Renal pelvis (tissue), 4 donors: ENCODE results near the gene MORC2. TPM values are rescaled to one million over a fixed set of nuclear protein-coding genes. Genes with fewer than 3 reads are reported as not detected.

ENCODE experiments used
- DNase-seq: peaks from one replicate; pipeline ENCODE4 v3.0.0-alpha.2; 2013
- polyA plus RNA-seq, 3 donors: library from polyadenylated mRNA; unstranded; fragments of 120-200 nt; gene quantifications; one replicate each; pipeline ENCODE4 v1.2.1, GENCODE V29; 2013; ENCODE audit not compliant: insufficient read length in 3 of 3

MORC2 gene
- polyA plus RNA-seq, 3 donors, result 31.6 to 41.7 (median 35.2) TPM

- DNase-seq, result no peak
These were observed 77.7 kb downstream of the MORC2 start for GRCh38 chr22:30890686-30891442.

GRCh38 chr22:30889996-30890480, 78.5 kb downstream of the MORC2 start:
- no peak for DNase-seq

GRCh38 chr22:30889268-30889995, 79.1 kb downstream of the MORC2 start:
- DNase-seq, result no peak

- no peak for DNase-seq
These were observed 80.7 kb downstream of the MORC2 start for GRCh38 chr22:30887861-30888260.

- no peak for DNase-seq
These were observed 81.1 kb downstream of the MORC2 start for GRCh38 chr22:30887453-30887852.

- DNase-seq, result no peak
These were observed 83.0 kb downstream of the MORC2 start for GRCh38 chr22:30885591-30885990.

- DNase-seq, result no peak
These were observed 83.6 kb downstream of the MORC2 start for GRCh38 chr22:30885001-30885366.

- no peak for DNase-seq
These were observed 84.2 kb downstream of the MORC2 start for GRCh38 chr22:30884211-30885000.

GRCh38 chr22:30883586-30884145, 84.9 kb downstream of the MORC2 start:
- no peak for DNase-seq

- no peak for DNase-seq
These were observed 85.5 kb downstream of the MORC2 start for GRCh38 chr22:30882974-30883533.

- no peak for DNase-seq
These were observed 86.3 kb downstream of the MORC2 start for GRCh38 chr22:30882184-30882717.

GRCh38 chr22:30881361-30882183, 87.0 kb downstream of the MORC2 start:
- no peak for DNase-seq

- no peak for DNase-seq
These were observed 87.7 kb downstream of the MORC2 start for GRCh38 chr22:30880847-30881246.

GRCh38 chr22:30880181-30880601, 88.4 kb downstream of the MORC2 start:
- DNase-seq, result no peak

GRCh38 chr22:30879415-30879797, 89.2 kb downstream of the MORC2 start:
- no peak for DNase-seq

- no peak for DNase-seq
These were observed 89.8 kb downstream of the MORC2 start for GRCh38 chr22:30878516-30879414.

- DNase-seq, result no peak
These were observed 90.7 kb downstream of the MORC2 start for GRCh38 chr22:30877662-30878515.

GRCh38 chr22:30876915-30877553, 91.5 kb downstream of the MORC2 start:
- DNase-seq, result peak; percentile 16
